ENCODE data around the gene PARP14.
"Not testable (repeated sequence)": the region's sequence is repeated elsewhere in the genome, so short reads cannot be mapped to it uniquely, and the experiment has no call there.

Gene PARP14, protein sequence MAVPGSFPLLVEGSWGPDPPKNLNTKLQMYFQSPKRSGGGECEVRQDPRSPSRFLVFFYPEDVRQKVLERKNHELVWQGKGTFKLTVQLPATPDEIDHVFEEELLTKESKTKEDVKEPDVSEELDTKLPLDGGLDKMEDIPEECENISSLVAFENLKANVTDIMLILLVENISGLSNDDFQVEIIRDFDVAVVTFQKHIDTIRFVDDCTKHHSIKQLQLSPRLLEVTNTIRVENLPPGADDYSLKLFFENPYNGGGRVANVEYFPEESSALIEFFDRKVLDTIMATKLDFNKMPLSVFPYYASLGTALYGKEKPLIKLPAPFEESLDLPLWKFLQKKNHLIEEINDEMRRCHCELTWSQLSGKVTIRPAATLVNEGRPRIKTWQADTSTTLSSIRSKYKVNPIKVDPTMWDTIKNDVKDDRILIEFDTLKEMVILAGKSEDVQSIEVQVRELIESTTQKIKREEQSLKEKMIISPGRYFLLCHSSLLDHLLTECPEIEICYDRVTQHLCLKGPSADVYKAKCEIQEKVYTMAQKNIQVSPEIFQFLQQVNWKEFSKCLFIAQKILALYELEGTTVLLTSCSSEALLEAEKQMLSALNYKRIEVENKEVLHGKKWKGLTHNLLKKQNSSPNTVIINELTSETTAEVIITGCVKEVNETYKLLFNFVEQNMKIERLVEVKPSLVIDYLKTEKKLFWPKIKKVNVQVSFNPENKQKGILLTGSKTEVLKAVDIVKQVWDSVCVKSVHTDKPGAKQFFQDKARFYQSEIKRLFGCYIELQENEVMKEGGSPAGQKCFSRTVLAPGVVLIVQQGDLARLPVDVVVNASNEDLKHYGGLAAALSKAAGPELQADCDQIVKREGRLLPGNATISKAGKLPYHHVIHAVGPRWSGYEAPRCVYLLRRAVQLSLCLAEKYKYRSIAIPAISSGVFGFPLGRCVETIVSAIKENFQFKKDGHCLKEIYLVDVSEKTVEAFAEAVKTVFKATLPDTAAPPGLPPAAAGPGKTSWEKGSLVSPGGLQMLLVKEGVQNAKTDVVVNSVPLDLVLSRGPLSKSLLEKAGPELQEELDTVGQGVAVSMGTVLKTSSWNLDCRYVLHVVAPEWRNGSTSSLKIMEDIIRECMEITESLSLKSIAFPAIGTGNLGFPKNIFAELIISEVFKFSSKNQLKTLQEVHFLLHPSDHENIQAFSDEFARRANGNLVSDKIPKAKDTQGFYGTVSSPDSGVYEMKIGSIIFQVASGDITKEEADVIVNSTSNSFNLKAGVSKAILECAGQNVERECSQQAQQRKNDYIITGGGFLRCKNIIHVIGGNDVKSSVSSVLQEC (N-terminal part only)

DNA sequence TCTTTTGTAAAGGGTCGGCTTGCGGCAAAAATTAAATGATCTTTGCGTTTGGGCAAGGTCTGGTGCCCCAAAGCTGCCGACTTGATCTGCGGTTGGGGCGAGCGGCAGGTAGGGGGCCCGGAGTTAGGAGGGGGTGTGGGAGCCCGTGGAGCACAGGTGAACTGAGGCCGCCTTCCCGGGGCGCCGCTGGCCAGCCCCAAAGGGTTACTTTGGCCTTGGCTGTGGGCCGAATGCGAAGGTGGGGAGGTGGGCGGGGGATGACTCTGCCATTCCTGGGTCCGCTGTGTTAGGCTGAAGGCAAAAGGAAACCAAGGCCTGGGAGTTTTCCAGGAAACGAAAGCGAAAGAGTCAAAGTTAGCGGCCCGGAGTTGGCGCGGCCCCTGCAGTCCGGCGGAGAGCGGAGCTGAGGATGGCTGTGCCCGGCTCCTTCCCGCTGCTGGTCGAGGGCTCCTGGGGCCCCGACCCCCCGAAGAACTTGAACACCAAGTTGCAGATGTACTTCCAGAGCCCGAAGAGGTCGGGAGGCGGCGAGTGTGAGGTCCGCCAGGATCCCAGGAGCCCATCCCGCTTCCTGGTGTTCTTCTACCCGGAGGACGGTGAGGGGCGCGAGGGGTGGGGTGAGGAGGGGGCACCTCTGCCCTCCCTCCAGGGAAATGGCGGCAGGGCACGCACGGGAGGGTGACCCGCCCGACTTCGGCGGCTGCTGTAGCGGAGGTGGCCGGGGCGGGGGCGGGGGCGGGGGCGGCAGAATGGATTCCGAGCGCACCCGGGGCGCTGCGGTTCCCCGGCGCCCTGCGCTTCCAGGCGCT is at the start of gene PARP14:
Gene PARP14 (plus strand): TSS at position 365 of the 809 bp plus-strand sequence. CDS start 45 bp downstream, at position 410.
- DNase-seq (ENCODE audit: low spot score) = no peak

GRCh38 chr3:122635789-122636188 is 44.9 kb upstream of the PARP14 start:
- no peak for DNase-seq (ENCODE audit: low spot score)

DNA sequence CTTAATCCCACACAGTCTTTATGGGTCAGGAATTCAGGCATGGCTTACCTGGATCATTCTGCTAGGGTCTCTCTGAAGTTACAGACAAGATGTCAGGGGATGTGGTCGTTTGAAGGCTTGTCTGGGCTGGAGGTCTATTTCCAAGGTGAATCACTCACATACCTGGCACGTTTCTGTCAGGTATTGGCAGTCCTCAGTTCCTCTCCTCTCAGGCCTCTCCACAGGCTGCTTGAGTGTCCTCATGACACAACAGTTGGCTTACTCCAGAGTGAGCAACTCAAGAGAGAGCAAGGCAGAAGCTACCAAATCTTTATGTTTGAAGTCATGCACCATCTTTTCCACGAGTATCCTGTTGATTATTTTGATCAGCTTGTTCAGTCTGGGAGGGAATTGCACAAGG is 43.9 kb upstream of the PARP14 start:
- DNase-seq (ENCODE audit: low spot score) = no peak

GRCh38 chr3:122640437-122640999 is 40.1 kb upstream of the PARP14 start:
- DNase-seq (ENCODE audit: low spot score) = no peak

DNA sequence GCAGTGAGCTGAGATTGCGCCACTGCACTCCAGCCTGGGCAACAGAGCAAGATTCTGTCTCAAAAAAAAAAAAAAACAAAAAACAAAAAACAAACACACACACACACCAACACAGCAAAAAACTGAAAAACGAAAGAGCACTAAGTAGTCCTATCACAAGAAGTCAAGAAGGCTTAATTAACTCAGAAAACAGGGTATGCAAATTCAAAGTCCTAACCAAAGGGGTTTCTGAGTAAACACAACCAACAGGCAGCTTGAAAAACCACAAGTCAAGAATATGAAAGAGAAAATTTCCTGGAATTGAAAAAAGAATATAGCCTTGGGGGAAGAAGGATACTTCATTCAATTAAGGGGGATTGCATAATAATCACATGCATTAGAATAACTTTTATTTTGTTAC is 37.7 kb upstream of the PARP14 start:
- no peak for DNase-seq (ENCODE audit: low spot score)

DNA sequence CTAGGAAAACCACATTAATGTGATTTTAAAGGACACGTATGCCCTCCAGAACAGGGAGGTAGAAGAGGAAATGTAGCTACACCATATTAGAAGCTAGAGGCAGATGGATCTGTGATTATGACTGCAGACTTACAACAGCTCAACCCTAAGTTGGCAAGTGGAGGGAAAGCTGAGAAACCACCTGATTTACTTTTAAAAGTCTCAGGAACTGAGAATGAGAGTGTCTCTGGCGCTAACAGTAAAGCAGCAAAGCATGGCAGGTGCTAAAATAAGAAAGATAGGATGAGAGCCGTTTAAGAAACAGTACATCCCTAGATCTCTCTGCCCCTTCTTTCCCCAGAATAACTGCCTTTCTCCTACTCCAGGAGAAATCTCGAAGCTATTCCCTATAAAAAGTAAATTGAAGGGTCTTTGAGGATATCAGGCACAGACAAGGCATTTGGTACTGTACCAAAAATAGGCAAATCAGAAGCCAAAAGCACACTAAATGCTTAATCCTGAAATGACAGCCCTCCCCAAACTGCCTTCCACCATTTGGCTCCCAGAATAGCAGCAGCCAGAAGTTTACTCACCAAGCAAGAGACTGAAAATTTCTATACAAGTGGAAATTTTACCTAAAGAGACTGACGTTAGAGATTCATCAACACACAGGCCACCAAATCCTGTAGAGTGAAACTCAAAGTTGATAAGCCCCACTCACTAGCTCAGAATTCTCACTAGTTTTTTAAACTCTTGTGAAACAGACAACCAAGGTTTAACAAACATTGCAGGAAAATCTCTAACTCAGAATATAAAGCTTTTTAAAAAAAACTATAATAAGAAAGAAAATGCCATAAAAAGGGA is 34.3 kb upstream of the PARP14 start:
- no peak for DNase-seq (ENCODE audit: low spot score)

GRCh38 chr3:122651233-122651907 is 29.3 kb upstream of the PARP14 start:
- not testable (repeated sequence) for DNase-seq (ENCODE audit: low spot score)

DNA sequence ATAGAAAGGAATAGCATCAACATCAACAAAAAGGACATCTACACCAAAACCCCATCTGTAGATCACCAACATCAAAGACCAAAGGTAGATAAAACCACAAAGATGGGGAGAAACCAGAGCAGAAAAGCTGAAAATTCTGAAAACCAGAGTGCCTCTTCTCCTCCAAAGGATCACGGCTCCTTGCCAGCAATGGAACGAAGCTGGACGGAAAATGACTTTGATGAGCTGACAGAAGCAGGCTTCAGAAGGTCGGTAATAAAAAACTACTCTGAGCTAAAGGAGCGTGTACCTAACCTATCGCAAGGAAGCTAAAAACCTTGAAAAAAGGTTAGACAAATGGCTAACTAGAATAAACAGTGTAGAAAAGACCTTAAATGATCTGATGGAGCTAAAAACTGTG is 28.7 kb upstream of the PARP14 start:
- DNase-seq (ENCODE audit: low spot score) = not testable (repeated sequence)

DNA sequence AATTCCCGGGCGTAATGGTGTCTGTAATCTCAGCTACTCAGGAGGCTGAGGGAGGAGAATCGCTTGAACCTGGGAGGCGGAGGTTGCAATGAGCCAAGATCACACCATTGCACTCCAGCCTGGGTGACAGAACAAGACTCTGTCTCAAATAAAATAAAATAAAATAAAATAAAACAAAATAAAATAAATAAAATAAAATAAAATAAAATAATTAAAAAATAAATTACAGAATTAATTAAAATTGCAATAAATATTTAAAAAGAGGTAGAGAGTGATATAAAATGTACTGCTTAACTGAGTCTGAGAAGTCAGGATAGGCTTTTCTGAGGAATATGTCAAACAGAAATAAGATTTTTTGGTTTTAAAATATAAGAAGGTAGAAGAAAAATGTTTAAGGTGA is 22.3 kb upstream of the PARP14 start:
- not testable (repeated sequence) for DNase-seq (ENCODE audit: low spot score)

- DNase-seq (ENCODE audit: low spot score) = no peak
Measured at GRCh38 chr3:122660297-122660974, 20.2 kb upstream of the PARP14 start.

- no peak for DNase-seq (ENCODE audit: low spot score)
Measured at GRCh38 chr3:122661633-122662032, 19.0 kb upstream of the PARP14 start.

DNA sequence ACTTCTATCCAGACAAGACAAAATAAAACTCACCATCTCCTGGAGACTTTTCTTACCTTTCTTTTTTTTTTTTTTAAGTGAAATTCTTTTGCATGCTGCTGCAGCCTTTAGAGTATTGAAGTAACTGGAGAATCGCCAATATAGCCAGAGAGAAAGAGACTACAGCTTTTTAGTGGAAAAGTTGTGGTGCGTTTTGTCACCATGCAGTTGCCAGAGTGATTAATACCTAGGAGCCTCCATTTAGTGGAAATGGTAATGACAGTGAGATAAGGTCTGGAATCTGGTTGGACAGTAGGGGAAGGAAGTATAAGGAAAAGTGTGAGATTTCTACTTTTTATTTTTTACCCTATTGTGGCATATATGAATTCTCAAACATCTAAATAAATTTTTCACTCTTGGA is 18.1 kb upstream of the PARP14 start:
- DNase-seq (ENCODE audit: low spot score) = no peak

DNA sequence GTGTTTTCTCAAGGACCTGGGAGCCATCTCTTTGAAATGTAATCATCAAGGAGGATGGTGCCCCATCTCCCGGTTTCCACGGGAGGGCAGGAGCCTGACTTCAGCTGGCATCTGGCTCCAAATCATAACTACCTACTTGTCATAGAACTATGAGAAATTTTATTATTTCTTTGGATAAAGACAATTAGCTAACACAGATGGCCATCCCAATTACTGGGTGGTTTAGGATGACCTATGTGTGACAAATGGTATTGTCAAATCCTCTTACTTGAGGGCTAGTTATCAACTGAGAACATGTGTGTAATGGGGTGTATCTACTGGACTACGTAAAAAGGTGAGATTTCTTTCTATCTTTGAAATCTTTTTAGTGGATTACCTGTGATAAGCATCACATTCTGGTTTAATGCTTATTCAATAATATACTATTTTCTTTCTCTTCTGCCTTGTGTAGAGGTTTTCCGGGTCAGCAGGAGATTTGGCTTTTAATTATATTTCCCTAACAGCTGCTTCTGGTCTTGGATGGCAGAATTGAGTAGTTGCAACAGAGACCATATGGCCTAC is 15.3 kb upstream of the PARP14 start:
- no peak for DNase-seq (ENCODE audit: low spot score)

DNA sequence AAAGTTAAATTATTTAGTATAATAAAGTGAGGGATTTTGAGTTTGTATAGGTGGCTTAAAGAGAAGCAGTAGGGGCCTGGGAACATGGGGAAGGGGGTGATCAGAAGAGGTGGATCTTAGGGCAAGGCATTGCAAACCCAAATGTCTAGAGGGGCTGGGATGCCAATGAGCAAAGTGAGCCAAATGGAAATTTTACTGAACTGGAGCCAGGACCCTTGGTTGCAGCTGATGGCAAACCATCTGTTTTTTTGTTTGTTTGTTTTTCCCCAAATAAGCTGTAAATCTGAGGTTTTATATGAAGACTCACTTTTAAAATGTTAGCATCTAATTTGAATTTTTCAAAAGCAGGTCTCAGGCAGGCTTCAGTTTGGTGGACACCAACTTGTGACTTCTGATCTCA is 14.8 kb upstream of the PARP14 start:
- DNase-seq (ENCODE audit: low spot score) = no peak

GRCh38 chr3:122668930-122669730 is 11.5 kb upstream of the PARP14 start:
- peak; percentile 48 for DNase-seq (ENCODE audit: low spot score)

- no peak for DNase-seq (ENCODE audit: low spot score)
Measured at GRCh38 chr3:122671553-122671952, 9.1 kb upstream of the PARP14 start.

DNA sequence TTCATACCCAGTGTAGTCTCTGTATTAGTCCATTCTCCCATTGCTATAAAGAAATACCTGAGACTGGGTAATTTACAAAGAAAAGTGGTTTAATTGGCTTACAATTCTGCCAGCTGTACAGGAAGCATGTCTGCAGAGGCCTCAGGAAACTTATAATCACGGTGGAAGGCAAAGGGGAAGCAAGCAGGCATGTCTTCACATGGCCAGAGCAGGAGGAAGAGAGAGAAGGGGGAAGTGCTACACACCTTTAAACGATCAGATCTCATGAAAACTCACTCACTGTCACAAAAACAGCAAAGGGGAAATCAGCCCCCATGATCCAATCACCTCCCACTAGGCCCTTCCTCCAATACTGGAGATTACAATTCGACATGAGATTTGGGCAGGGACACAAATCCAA is 6.3 kb upstream of the PARP14 start:
- DNase-seq (ENCODE audit: low spot score) = no peak

GRCh38 chr3:122676759-122677158 is 3.9 kb upstream of the PARP14 start:
- no peak for DNase-seq (ENCODE audit: low spot score)
